ENCODE results near the gene CCNDBP1. TPM values are rescaled to one million over a fixed set of nuclear protein-coding genes. Genes with fewer than 3 reads are reported as not detected.

CCNDBP1 gene, protein sequence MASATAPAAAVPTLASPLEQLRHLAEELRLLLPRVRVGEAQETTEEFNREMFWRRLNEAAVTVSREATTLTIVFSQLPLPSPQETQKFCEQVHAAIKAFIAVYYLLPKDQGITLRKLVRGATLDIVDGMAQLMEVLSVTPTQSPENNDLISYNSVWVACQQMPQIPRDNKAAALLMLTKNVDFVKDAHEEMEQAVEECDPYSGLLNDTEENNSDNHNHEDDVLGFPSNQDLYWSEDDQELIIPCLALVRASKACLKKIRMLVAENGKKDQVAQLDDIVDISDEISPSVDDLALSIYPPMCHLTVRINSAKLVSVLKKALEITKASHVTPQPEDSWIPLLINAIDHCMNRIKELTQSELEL
- polyA plus RNA-seq (2011; rRNA removed), result 76.5 and 86.5 TPM in 2 replicates
- polyA minus RNA-seq (2011; rRNA and poly(A)+ RNA removed), result 22.2 and 34.4 TPM in 2 replicates

GRCh38 chr15:43185157-43186002 is at the start of gene CCNDBP1:
TSS of gene CCNDBP1 (plus strand) at chr15:43185403. CDS start at chr15:43185499, 96 bp downstream.
- TF ChIP-seq, protein P1, sequence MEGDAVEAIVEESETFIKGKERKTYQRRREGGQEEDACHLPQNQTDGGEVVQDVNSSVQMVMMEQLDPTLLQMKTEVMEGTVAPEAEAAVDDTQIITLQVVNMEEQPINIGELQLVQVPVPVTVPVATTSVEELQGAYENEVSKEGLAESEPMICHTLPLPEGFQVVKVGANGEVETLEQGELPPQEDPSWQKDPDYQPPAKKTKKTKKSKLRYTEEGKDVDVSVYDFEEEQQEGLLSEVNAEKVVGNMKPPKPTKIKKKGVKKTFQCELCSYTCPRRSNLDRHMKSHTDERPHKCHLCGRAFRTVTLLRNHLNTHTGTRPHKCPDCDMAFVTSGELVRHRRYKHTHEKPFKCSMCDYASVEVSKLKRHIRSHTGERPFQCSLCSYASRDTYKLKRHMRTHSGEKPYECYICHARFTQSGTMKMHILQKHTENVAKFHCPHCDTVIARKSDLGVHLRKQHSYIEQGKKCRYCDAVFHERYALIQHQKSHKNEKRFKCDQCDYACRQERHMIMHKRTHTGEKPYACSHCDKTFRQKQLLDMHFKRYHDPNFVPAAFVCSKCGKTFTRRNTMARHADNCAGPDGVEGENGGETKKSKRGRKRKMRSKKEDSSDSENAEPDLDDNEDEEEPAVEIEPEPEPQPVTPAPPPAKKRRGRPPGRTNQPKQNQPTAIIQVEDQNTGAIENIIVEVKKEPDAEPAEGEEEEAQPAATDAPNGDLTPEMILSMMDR (IDR thresholded peaks at IDR 0.05; ENCODE audit: insufficient read depth, low read depth, low read length), result peak; percentile 64
- ChIA-PET CTCF (interaction anchor here (1.1 to 4.7 kb wide), 4 partner anchors 9 to 101 kb away, joined by 4 to 30 read pairs (median 13); no protein-coding TSS in a partner anchor), POLR2A (no interaction called here)
- peak; percentile 51 for DNase-seq (ENCODE audit: low read depth)
- H3K27me3 ChIP-seq (ENCODE audit: control insufficient read depth, insufficient read depth, low read length), result no peaks in the 10 kb centered on the region
- no peaks in the 10 kb centered on the region for H3K36me3 ChIP-seq (ENCODE audit: control insufficient read depth, insufficient read depth, low read length)
- H3K4me3 ChIP-seq (ENCODE audit: low read depth, low read length), result peak within 1 kb of the TSS; percentile 82

DNA sequence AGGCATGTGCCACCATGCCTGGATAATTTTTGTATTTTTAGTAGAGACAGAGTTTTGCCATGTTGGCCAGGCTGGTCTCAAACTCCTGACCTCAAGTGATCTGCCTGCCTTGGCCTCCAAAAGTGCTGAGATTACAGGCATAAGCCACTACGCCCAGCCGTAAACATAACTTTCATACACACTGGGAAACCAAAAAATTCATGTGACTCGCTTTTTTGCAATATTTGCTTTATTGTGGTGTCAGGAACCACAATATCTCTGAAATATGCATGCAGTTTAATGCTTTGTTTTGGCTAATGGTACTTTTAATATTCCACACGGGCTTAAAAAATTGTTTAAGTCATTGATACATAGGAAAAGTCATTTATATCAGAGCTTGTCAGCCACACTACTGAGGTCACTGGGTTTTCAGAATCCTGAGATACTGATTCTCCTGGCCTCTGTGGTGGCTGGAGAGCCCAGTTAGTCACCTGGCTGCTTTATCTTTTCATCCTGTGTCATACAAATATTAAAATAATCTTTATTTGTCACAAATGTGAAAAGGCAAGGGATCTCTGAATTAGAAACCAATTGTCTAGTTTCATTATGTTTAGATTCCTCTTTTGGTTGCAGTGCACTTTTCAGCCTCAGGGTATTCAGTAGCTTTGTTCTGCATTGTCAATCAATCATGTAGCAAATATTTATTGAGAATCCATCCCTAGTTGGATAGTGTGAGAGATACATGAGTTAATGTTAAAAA is 41.8 kb upstream of the CCNDBP1 start:
- POLR2A ChIA-PET, result no interaction called here
- no peak for DNase-seq (ENCODE audit: low read depth)
- Histone ChIP-seq H3K4me3 (ENCODE audit: low read depth, low read length) (no peak overlapping the region), H3K27me3 (ENCODE audit: control insufficient read depth, insufficient read depth, low read length) (no peaks in the 10 kb centered on the region), H3K36me3 (ENCODE audit: control insufficient read depth, insufficient read depth, low read length) (peaks cover 1% of the 10 kb centered on the region; the same call in 1 of the 2 replicates)
- CTCF ChIA-PET, result no interaction called here
- TF ChIP-seq, protein P1 (IDR thresholded peaks at IDR 0.05; ENCODE audit: insufficient read depth, low read depth, low read length), result no peak

DNA sequence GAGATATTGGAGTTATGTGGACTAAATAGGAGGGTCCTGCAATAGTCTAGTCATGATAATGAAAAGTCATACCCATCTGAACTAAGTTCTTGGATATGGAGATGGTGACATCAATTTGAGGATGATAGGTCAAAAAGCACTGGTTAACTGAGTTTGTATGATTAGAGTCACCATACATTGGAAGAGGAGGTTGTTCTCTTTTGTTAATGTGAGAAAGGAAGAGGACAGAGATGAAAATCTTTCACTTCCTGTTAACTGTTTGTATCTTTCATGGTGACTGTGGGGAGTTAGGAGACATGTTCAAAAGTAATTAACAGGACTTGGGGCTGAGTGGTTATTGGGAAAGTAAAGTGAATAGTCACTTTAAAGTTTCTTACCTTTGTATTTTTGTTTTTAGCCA is 40.7 kb upstream of the CCNDBP1 start:
- DNase-seq (ENCODE audit: low read depth), result no peak
- no peaks in the 10 kb centered on the region for H3K27me3 ChIP-seq (ENCODE audit: control insufficient read depth, insufficient read depth, low read length)
- POLR2A ChIA-PET, result no interaction called here
- peaks cover 1% of the 10 kb centered on the region; the same call in 1 of the 2 replicates for H3K36me3 ChIP-seq (ENCODE audit: control insufficient read depth, insufficient read depth, low read length)
- TF ChIP-seq, protein P1 (IDR thresholded peaks at IDR 0.05; ENCODE audit: insufficient read depth, low read depth, low read length), result no peak
- no peak overlapping the region for H3K4me3 ChIP-seq (ENCODE audit: low read depth, low read length)
- CTCF ChIA-PET, result no interaction called here

- ChIA-PET POLR2A (no interaction called here), CTCF (no interaction called here)
- TF ChIP-seq, protein P1 (IDR thresholded peaks at IDR 0.05; ENCODE audit: insufficient read depth, low read depth, low read length), result no peak
- no peaks in the 10 kb centered on the region for H3K27me3 ChIP-seq (ENCODE audit: control insufficient read depth, insufficient read depth, low read length)
- no peak overlapping the region for H3K4me3 ChIP-seq (ENCODE audit: low read depth, low read length)
- no peaks in the 10 kb centered on the region for H3K36me3 ChIP-seq (ENCODE audit: control insufficient read depth, insufficient read depth, low read length)
- no peak for DNase-seq (ENCODE audit: low read depth)
These were observed 39.0 kb upstream of the CCNDBP1 start for GRCh38 chr15:43146184-43146583.
